ENCODE results near the gene CHTF8.
"Not testable (repeated sequence)": the region's sequence is repeated elsewhere in the genome, so short reads cannot be mapped to it uniquely, and the experiment has no call there.

The CHTF8 gene

DNA sequence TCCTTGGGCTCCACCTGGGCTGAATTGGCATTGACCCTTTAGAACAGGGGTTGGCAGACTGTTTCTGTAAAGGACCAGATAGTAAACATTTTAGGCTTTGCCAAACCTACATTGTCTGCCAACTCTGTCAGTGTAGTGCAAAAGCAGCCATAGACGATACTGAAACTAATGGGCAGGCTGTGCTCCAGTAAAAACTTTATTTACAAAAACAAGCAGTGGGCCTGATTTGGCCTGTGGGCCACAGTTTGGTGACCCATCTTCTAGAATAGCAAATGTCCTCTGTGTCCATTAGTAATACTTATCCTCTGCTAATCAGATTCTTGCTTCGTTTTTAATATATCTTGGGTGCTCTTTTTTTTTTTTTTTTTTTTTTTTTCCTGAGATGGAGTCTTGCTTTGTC is 6.2 kb upstream of the CHTF8 start:
- no peak for DNase-seq

DNA sequence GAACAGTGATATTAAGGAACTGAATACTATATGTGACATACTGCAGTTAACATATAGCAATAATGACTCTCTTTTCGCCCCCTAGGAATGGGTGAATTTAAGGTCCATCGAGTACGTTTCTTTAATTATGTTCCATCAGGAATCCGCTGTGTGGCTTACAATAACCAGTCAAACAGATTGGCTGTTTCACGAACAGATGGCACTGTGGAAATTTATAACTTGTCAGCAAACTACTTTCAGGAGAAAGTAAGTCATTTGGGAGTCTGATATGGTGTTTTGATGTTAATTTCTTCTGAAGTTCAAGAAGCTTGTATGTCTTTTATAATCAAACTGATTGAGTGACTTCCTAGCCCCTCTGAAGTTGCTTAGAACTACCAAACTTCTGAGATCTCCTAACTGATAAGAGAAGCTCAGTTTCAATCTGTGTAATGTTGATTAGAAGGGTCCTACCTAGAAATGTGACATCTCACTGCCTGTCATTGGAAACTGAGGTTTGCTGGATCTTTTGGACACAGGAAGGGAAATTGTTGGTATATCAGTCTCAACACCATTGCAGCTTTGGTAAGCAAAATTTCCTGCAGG is 1.1 kb upstream of the CHTF8 start:
- no peak for DNase-seq

DNA sequence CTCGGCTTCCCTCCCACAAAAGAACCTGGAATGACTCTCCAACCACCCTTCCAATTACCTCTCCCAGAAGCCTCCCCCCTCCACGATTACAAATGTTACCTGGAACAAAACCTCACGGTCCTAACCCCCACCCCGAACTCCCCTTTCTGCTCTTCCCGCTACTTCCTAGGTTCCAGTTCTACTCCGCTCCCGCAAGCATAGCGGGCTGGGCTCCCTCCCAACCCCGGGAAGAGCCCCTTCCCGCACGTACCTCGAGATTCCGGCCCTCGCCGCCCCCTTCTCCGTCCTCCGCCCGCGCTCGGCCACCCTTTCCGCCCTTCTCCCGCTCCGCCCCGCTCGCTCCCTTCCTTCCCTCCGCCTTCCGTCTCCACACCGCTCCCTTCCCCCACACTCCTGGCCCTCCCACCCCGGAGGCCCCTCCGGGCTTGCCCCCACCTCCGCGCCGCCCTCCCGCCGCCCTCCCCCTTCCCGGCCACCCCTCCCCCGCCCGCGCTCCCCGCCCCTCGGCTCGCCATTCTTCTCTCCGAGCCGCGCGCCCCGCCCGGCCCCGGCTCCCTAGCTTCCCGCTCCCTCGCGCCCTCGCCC is 457 bp downstream of the CHTF8 start:
- peak; percentile 62 for DNase-seq

DNA sequence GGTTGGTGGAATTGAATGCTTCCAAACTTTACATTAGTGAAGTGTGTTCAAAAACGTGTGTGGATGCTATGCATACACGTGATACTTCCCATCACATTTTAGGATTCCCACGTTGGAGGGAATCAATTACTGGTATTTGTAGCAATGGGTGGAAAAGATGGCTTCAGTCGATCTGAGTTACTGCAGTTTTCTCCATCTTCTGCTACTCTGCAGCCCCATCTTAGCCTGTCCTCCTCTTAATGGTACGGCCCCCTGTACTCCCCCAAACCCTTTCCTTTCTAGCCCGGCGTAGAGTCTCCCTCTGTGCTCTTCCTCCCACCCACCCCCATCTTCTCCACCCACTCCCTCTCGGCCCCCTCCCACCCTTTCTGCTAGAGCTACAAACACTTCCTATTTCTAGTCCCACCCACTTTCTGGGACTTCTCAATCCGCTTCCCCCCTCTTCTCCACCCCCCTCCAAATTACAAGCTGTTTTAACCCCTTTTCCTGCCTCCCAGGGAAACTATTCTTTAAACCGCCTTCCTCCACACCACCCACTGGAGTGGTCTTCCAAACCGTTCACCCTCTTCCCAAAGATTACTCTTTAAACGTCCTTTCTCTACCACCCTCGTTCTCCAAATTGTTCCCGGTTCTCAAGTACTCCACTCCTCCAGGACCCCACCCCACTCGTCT is 1.1 kb downstream of the CHTF8 start:
- no peak for DNase-seq

DNA sequence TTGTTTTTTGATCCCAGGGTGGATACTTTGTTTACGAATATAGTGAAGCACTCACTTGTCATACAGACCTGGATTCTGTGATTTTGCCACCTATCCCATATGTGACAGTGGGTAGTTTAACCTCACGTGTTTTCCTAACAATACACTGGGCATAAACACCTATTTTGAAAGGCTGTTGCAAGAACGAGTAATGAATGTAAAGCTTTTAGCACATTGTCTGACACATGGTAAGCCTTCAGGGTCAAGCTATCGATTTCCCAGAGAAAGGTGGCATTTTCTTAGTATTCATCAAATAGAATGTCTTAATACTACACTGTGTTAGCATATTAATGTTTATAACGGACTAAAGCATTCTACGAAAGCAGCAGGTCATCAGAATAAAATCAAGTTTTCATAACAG is 1.9 kb downstream of the CHTF8 start:
- no peak for DNase-seq

DNA sequence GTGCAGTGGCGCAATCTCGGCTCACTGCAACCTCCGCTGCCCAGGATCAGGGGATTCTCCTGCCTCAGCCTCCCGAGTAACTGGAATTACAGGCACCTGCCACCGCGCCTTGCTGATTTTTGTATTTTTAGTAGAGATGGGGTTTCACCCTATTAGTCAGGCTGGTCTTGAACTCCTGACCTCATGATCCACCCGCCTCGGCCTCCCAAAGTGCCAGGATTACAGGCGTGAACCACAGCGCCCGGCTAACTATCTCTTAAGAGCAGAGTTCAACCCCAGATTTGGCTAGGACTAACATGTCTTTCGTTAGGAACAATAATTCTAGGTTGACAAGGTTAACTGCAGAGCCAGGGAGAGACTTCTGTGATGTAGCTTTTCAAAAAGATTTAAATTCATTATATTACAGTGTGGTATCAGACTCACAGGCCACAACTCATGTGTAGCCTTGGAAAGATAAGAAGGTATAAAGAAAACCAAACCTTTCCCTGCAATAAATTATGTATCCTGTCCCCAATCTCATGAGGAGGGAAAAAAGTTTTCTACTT is 4.3 kb downstream of the CHTF8 start:
- DNase-seq: no peak

DNA sequence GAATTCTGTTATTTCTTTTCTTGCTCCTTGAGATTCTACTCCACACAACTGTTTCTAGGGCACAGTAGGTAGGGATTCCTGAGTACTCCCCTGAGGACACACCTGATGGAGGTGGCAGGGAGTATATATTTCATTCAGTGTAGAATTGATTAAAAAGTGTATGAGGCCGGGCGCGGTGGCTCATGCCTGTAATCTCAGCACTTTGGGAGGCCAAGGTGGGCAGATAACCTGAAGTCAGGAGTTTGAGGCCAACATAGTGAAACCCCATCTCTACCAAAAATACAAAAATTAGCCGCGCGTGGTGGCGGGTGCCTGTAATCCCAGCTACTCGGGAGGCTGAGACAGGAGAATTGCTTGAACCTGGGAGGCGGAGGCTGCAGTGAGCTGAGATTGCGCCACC is 5.6 kb downstream of the CHTF8 start:
- DNase-seq: not testable (repeated sequence)

DNA sequence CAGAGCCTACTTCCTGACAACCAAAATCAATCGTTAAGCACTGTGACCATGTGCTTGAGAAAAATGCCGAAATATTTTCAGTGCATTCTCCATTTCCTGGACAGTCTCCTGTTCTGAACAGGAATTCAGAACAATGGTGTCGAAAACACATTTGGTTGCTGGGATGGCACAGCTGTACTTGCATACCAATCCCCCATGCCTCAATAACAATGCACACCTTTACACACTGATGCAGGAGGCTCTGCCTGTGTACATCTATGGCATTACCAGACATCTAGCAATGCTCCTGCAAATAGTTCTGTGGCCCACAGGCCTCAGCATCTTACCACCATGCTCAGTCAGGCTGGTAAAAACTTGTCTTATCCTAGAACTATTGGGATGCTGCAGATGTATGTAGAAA is 6.2 kb downstream of the CHTF8 start:
- DNase-seq: no peak

DNA sequence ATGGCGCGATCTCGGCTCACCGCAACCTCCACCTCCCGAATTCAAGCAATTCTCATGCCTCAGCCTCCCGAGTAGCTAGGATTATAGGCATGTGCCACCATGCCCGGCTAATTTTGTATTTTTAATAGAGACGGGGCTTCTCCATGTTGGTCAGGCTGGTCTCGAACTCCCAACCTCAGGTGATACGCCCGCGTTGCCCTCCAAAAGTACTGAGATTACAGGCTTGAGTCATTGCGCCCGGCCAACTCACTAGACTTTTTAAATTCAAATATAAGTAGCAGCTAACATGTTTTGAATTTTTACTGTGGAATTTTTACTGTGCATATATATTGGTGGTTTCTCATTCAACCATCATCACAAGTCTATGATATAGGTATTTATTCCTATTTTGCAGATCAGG is 7.4 kb downstream of the CHTF8 start:
- not testable (repeated sequence) for DNase-seq

DNA sequence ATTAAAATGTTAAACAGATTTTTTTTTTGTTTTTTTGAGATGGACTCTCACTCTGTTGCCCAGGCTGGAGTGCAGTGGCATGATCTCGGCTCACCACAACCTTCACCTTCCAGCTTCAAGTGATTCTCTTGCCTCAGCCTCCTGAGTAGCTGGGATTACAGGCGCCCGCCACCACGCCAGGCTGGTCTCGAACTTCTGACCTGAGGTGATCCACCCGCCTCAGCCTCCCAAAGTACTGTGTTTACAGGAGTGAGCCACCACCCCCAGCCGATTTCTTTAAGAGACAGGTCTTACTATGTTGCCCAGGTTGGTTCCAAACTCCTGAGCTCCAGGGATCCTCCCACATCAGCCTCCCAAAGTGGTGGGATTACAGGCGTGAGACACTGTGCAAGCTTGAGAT is 8.0 kb downstream of the CHTF8 start:
- DNase-seq: not testable (repeated sequence)

DNA sequence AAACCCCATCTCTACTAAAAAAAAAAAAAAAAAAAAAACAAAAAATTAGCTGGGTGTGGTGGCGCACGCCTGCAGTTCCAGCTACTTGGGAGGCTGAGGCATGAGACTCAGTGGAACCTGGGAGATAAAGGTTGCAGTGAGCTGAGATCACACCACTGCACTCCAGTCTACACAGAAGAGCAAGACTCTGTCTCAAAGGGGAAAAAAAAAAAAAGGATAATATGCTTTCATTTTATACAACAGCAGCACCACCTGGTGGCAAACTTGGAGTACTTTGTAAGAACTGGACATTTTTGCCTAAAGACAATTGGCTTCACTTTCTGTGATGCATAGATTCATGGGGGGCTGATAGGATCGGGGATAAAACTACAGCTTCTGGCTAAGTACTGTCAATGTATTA is 8.5 kb downstream of the CHTF8 start:
- DNase-seq: peak; percentile 58

DNA sequence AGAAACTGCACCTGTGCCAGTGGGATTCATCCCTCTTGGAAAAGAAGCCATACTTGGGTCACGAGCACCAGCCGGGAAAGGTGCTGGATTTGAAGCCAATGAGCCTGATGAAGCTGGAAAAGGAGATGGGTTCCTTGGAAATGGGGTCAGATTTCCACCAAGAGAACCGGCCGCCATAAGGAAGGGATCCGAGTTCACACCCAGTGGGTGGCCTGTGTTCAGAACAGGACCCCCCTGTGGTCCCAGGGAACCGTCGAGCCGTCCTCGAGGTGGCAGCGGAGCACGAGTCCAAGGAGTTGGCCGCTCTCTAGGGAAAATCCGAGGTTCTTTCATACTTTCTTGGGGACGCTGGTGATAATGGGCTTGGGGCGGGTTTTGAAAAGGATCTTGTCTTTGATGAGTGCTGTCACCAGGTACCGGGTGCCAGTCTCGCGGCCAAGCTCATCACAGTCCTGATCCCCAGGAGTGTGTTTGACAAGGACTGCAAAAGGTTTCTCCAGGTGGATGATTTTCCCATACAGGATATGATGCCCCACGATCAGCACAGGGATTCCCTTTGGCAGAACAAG is 12.2 kb downstream of the CHTF8 start:
- no peak for DNase-seq

DNA sequence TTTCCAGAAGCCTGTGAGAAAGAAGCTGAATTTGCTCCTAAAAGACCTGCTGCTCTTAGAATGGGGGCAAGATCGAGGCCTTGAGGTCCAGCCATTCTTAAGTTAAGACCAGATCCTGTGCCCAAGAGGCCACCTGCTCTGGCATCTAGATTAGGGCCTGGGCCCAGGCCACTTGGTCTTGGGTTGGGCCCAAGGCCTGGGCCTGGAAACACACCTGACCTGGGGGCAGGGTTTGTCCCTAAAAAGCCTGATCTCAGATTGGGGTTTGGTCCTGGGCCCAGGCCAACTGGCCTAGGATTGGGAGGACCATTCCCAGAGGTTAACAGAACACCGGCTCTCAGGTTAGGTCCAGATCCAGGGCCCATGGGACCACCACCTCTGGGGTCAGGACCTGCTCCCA is 12.9 kb downstream of the CHTF8 start:
- DNase-seq: no peak

DNA sequence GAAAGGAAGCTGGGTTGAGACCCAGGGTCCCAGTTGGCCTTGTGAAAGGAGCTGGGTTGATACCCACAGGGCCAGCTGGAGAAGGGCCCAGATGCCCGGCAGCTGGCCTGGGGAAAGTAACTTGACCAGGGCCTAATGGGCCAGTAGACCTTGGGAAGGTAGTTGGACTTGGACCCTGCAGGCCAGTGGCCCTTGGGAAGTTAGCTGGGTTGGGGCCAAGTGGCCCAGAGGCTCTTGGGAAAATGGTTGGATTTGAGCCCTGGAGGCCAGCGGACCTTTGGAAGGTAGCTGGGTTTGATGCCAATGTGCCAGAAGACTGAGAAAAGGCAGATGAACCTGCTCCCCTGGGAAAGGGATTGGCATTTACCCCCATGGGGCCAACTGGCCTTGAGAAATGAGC is 13.4 kb downstream of the CHTF8 start:
- no peak for DNase-seq

DNA sequence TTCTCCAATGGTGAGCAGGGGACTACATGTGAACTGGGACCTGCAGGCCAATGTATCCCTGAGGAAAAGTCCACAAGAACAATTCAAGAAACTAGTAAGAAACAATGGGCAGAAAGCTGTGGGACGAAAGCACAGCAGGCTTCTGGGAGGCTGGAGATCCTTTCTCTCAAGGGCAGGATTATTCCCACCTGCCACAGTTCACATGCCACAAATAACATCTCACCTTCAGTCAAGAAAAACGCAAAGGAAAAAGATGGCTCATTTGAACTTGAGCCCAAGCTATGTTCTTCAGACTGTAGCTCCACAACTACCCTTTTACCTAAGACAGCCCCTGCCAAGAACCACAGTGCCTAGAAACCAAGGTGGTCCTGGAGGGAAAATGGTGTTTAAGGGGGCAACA is 13.9 kb downstream of the CHTF8 start:
- DNase-seq: no peak

DNA sequence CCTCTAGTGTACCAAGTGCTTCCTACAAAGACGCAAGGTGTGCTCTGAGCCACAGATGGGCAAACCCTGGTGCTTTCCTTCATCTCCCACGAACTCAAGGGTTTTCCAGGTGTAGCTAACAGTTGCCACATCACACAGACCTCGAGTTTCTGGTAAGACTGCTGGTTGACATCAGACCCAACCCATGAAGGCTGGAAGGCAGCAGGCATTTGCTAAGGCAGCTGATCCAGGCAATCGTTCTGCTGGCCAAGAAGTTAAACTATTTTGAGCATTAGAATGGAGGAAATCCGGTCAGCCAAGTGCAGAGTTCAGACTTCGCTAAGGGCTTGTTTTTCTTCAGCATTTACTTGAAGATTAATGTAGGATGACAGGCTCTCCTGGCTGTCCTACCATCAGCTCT is 15.5 kb downstream of the CHTF8 start:
- no peak for DNase-seq

DNA sequence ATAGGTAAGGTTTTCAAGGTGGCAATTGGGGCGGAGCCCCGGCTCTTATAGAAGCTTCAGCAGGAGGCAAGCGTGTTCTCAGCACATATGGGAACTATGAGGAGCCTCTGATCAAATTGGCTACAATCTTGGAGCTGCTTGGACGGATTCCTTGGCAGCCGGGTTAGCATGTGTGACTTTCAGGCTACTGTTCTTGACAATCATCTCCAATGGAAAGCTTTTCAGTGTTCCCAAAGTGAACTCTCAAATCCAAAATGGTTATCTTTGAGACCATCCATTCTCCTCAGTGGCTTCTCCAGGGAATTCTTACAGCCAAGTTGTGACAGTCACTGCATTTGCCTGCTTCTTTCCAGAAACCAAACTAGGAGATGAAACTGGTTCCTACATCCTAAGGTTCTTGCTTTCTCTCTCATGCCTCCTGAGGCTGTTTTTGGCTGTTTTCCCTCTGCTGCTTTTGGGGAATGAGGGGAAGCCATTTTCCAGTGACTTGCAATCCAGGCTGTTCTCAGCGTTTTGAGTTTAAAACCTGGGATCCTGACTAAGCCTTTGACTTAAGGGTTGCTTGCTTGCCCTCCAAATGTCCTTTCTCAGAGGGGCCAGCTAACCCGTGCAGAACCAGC is 16.0 kb downstream of the CHTF8 start:
- no peak for DNase-seq

DNA sequence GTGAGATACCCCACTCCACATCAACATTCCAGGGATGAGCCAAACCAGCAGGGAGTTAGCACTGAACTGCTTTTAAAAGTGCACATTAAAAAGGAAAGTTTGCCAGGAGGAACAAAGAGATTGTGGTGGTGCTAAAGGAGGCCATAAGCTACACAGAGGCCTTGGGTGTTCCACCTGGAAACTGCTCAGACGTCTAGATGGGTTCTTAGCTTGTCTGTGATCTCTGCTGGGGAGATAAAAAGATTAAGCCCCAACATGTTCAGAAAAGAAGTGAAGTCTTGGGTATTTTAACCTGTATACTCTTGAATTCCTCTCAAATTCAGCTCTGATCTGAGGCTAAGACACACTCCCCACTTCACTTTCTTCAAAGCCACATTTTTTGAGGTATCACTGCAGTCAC is 16.6 kb downstream of the CHTF8 start:
- DNase-seq: no peak

DNA sequence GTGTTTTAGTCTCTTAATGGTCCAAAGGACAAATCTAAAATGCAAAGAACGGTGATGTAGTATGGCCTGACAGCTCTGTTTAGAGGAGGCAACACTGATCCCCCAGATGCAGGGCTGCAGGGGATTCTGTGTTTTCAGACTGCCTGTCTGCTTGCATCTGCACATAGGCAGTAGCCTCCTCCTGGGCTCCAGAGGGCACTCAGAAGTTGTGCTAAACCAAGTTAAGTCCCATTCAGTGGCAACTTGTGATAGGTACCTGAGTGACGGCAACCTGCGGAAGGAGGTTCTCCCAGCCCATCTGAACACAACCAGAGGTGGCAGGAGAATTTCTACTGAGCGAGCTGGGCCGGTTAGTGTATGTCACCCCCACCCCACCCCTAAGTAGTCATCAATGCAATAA is 17.0 kb downstream of the CHTF8 start:
- DNase-seq: no peak

DNA sequence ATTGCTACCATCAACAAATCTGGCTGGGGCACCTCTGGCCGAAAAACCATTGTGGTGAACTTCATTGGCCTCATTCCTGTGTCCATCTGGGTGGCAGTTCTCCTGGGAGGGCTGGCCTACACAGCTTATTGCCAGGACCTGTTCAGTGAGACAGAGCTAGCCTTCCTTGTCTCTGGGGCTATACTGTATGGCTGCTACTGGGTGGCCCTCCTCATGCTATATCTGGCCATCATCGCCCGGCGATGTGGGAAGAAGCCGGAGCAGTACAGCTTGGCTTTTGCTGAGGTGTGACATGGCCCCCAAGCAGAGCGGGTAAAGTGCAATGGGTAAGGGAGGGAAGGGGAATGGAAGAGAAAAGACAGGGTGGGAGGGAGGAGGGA is 17.4 kb downstream of the CHTF8 start:
- no peak for DNase-seq

DNA sequence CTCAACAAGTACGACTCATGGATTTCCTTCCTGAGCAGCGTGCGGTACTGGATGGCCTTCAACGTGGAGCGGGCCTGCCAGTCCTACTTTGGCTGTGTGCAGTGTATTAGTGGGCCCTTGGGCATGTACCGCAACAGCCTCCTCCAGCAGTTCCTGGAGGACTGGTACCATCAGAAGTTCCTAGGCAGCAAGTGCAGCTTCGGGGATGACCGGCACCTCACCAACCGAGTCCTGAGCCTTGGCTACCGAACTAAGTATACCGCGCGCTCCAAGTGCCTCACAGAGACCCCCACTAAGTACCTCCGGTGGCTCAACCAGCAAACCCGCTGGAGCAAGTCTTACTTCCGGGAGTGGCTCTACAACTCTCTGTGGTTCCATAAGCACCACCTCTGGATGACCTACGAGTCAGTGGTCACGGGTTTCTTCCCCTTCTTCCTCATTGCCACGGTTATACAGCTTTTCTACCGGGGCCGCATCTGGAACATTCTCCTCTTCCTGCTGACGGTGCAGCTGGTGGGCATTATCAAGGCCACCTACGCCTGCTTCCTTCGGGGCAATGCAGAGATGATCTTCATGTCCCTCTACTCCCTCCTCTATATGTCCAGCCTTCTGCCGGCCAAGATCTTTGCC is 17.9 kb downstream of the CHTF8 start:
- DNase-seq: no peak

DNA sequence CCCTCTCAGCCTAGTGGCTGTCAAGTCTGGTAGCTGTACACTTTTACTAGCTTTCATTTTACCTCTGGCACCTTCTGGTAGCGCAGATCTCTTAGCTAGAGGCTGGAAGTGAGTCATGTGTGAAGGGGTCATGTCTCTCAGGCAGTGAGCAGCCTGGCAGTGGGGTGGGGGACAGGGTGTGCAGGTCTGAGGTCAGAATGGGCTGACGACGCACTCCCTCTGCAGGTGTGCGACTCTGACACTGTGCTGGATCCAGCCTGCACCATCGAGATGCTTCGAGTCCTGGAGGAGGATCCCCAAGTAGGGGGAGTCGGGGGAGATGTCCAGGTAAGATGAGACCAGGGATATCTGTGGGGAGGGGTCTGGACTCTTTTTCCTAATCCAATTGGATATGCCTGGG is 19.2 kb downstream of the CHTF8 start:
- DNase-seq: no peak

Measured in effector CD8-positive, alpha-beta T cell (primary cell).